ENCODE results near the gene NEK7.
"Not testable (repeated sequence)": the region's sequence is repeated elsewhere in the genome, so short reads cannot be mapped to it uniquely, and the experiment has no call there.

NEK7 gene

GRCh38 chr1:198304431-198304830 is 147.6 kb downstream of the NEK7 start:
- Histone ChIP-seq H3K9ac (ENCODE audit: low read depth, low read length, poor library complexity) (no peak overlapping the region), H3K4me1 (ENCODE audit: control insufficient read depth in 2 of 2, insufficient read depth in 1 of 2, low read depth in 1 of 2, low read length in 2 of 2) (peaks cover 0 to 5% of the 10 kb centered on the region in 2 donors), H2AFZ (ENCODE audit: low read length) (no peak overlapping the region), H2BK12ac (ENCODE audit: low read length) (no peak overlapping the region), H4K8ac (ENCODE audit: low read depth, low read length) (no peak overlapping the region), H4K91ac (ENCODE audit: low read depth, low read length, poor library complexity) (no peak overlapping the region), H3K79me1 (ENCODE audit: low read depth, low read length) (no peaks in the 10 kb centered on the region), H3K14ac (ENCODE audit: low read length) (no peak overlapping the region), H3K27me3 (ENCODE audit: control insufficient read depth in 3 of 3, insufficient read depth in 3 of 3, low read depth in 1 of 3, low read length in 3 of 3) (no peaks in the 10 kb centered on the region), H3K18ac (ENCODE audit: low read length) (no peak overlapping the region), H3K36me3 (replicated peaks in 1 of 2; ENCODE audit: control insufficient read depth in 2 of 2, insufficient read depth in 2 of 2, low read length in 2 of 2) (no peaks in the 10 kb centered on the region), H3K4ac (ENCODE audit: low read length) (no peak overlapping the region), H2BK15ac (ENCODE audit: low read length) (no peak overlapping the region), H3K9me3 (replicated peaks in 1 of 2; ENCODE audit: control insufficient read depth in 2 of 2, insufficient read depth in 1 of 2, low read depth in 1 of 2, low read length in 2 of 2) (no peaks in the 10 kb centered on the region), H3K4me3 (ENCODE audit: low read length in 2 of 2) (no peak overlapping the region), H2BK120ac (ENCODE audit: low read depth, low read length) (no peak overlapping the region), H3K4me2 (ENCODE audit: insufficient read depth, low read length, poor library complexity, severe bottlenecking) (no peak overlapping the region), H2AK5ac (ENCODE audit: low read depth, low read length) (no peak overlapping the region), H2BK5ac (ENCODE audit: low read length) (no peak overlapping the region), H3K27ac (replicated peaks; ENCODE audit: low read length) (no peak overlapping the region), H3K23ac (ENCODE audit: low read depth, low read length, poor library complexity) (no peak overlapping the region)
- no CpG with 5 or more reads among the region's 3 CpGs for WGBS, 2 donors (ENCODE audit: extremely low coverage in 2 of 2, insufficient read length in 2 of 2, insufficient replicate concordance in 1 of 2)
- no peak for DNase-seq (ENCODE audit: low spot score)

DNA sequence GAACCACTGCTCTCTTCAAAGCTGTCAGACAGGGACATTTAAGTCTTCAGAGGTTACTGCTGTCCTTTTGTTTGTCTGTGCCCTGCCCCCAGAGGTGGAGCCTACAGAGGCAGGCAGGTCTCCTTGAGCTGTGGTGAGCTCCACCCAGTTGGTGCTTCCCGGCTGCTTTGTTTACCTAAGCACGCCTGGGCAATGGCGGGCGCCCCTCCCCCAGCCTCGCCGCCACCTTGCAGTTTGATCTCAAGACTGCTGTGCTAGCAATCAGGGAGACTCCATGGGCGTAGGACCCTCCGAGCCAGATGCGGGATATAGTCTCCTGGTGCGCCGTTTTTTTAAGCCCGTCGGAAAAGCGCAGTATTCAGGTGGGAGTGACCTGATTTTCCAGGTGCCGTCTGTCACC is 158.0 kb downstream of the NEK7 start:
- DNase-seq (ENCODE audit: low spot score), result not testable (repeated sequence)

GRCh38 chr1:198315331-198315730 is 158.5 kb downstream of the NEK7 start:
- not testable (repeated sequence) for H4K91ac ChIP-seq (ENCODE audit: low read depth, low read length, poor library complexity); H2BK120ac ChIP-seq (ENCODE audit: low read depth, low read length); H3K27me3 ChIP-seq (ENCODE audit: control insufficient read depth in 3 of 3, insufficient read depth in 3 of 3, low read depth in 1 of 3, low read length in 3 of 3); H2AFZ ChIP-seq (ENCODE audit: low read length); H2AK5ac ChIP-seq (ENCODE audit: low read depth, low read length); H2BK5ac ChIP-seq (ENCODE audit: low read length); DNase-seq (ENCODE audit: low spot score); H3K27ac ChIP-seq (replicated peaks; ENCODE audit: low read length); H3K79me1 ChIP-seq (ENCODE audit: low read depth, low read length); H3K9ac ChIP-seq (ENCODE audit: low read depth, low read length, poor library complexity); H4K8ac ChIP-seq (ENCODE audit: low read depth, low read length); H2BK12ac ChIP-seq (ENCODE audit: low read length); H3K18ac ChIP-seq (ENCODE audit: low read length); H3K4ac ChIP-seq (ENCODE audit: low read length); H3K4me3 ChIP-seq (ENCODE audit: low read length in 2 of 2); H3K4me1 ChIP-seq (ENCODE audit: control insufficient read depth in 2 of 2, insufficient read depth in 1 of 2, low read depth in 1 of 2, low read length in 2 of 2); H3K9me3 ChIP-seq (replicated peaks in 1 of 2; ENCODE audit: control insufficient read depth in 2 of 2, insufficient read depth in 1 of 2, low read depth in 1 of 2, low read length in 2 of 2); H2BK15ac ChIP-seq (ENCODE audit: low read length); H3K36me3 ChIP-seq (replicated peaks in 1 of 2; ENCODE audit: control insufficient read depth in 2 of 2, insufficient read depth in 2 of 2, low read length in 2 of 2); H3K4me2 ChIP-seq (ENCODE audit: insufficient read depth, low read length, poor library complexity, severe bottlenecking); H3K23ac ChIP-seq (ENCODE audit: low read depth, low read length, poor library complexity); H3K14ac ChIP-seq (ENCODE audit: low read length)
- no CpG with 5 or more reads among the region's 8 CpGs for WGBS, 2 donors (ENCODE audit: extremely low coverage in 2 of 2, insufficient read length in 2 of 2, insufficient replicate concordance in 1 of 2)

More for the DNA sequence above, 158.0 kb downstream of the NEK7 start:
- not testable (repeated sequence) for H3K9me3 ChIP-seq (replicated peaks in 1 of 2; ENCODE audit: control insufficient read depth in 2 of 2, insufficient read depth in 1 of 2, low read depth in 1 of 2, low read length in 2 of 2); H4K91ac ChIP-seq (ENCODE audit: low read depth, low read length, poor library complexity); H3K4me1 ChIP-seq (ENCODE audit: control insufficient read depth in 2 of 2, insufficient read depth in 1 of 2, low read depth in 1 of 2, low read length in 2 of 2); H2BK15ac ChIP-seq (ENCODE audit: low read length); H3K9ac ChIP-seq (ENCODE audit: low read depth, low read length, poor library complexity); H3K23ac ChIP-seq (ENCODE audit: low read depth, low read length, poor library complexity); H2BK12ac ChIP-seq (ENCODE audit: low read length); H3K36me3 ChIP-seq (replicated peaks in 1 of 2; ENCODE audit: control insufficient read depth in 2 of 2, insufficient read depth in 2 of 2, low read length in 2 of 2); H3K4me2 ChIP-seq (ENCODE audit: insufficient read depth, low read length, poor library complexity, severe bottlenecking); H3K27ac ChIP-seq (replicated peaks; ENCODE audit: low read length); H3K27me3 ChIP-seq (ENCODE audit: control insufficient read depth in 3 of 3, insufficient read depth in 3 of 3, low read depth in 1 of 3, low read length in 3 of 3); H3K18ac ChIP-seq (ENCODE audit: low read length); H2BK5ac ChIP-seq (ENCODE audit: low read length); H2BK120ac ChIP-seq (ENCODE audit: low read depth, low read length); H3K4me3 ChIP-seq (ENCODE audit: low read length in 2 of 2); H2AFZ ChIP-seq (ENCODE audit: low read length); H3K4ac ChIP-seq (ENCODE audit: low read length); H3K14ac ChIP-seq (ENCODE audit: low read length); H4K8ac ChIP-seq (ENCODE audit: low read depth, low read length); H3K79me1 ChIP-seq (ENCODE audit: low read depth, low read length); H2AK5ac ChIP-seq (ENCODE audit: low read depth, low read length)
- no CpG with 5 or more reads among the region's 15 CpGs for WGBS, 2 donors (ENCODE audit: extremely low coverage in 2 of 2, insufficient read length in 2 of 2, insufficient replicate concordance in 1 of 2)

GRCh38 chr1:198316546-198317100 is 159.8 kb downstream of the NEK7 start:
- Histone ChIP-seq H2BK12ac (ENCODE audit: low read length) (no peak overlapping the region), H2BK120ac (ENCODE audit: low read depth, low read length) (no peak overlapping the region), H3K4me1 (ENCODE audit: control insufficient read depth in 2 of 2, insufficient read depth in 1 of 2, low read depth in 1 of 2, low read length in 2 of 2) (peaks cover 0 to 2% of the 10 kb centered on the region in 2 donors)

More at GRCh38 chr1:198316546-198317100, 159.8 kb downstream of the NEK7 start:
- no CpG with 5 or more reads among the region's 4 CpGs for WGBS, 2 donors (ENCODE audit: extremely low coverage in 2 of 2, insufficient read length in 2 of 2, insufficient replicate concordance in 1 of 2)
- H2BK5ac ChIP-seq (ENCODE audit: low read length), result no peak overlapping the region
- no peak overlapping the region for H3K4me2 ChIP-seq (ENCODE audit: insufficient read depth, low read length, poor library complexity, severe bottlenecking)
- DNase-seq (ENCODE audit: low spot score), result no peak
- H3K4ac ChIP-seq (ENCODE audit: low read length), result no peak overlapping the region
- no peak overlapping the region for H2AK5ac ChIP-seq (ENCODE audit: low read depth, low read length)
- H3K27me3 ChIP-seq (ENCODE audit: control insufficient read depth in 3 of 3, insufficient read depth in 3 of 3, low read depth in 1 of 3, low read length in 3 of 3), result no peaks in the 10 kb centered on the region
- no peak overlapping the region for H3K9ac ChIP-seq (ENCODE audit: low read depth, low read length, poor library complexity)
- no peak overlapping the region for H4K91ac ChIP-seq (ENCODE audit: low read depth, low read length, poor library complexity)
- H3K79me1 ChIP-seq (ENCODE audit: low read depth, low read length), result no peaks in the 10 kb centered on the region
- H3K9me3 ChIP-seq (replicated peaks in 1 of 2; ENCODE audit: control insufficient read depth in 2 of 2, insufficient read depth in 1 of 2, low read depth in 1 of 2, low read length in 2 of 2), result no peaks in the 10 kb centered on the region
- no peak overlapping the region for H3K14ac ChIP-seq (ENCODE audit: low read length)
- H3K36me3 ChIP-seq (replicated peaks in 1 of 2; ENCODE audit: control insufficient read depth in 2 of 2, insufficient read depth in 2 of 2, low read length in 2 of 2), result peaks cover 0 to 5% of the 10 kb centered on the region in 2 donors
- no peak overlapping the region for H3K23ac ChIP-seq (ENCODE audit: low read depth, low read length, poor library complexity)
- no peak overlapping the region for H4K8ac ChIP-seq (ENCODE audit: low read depth, low read length)
- no peak overlapping the region for H3K4me3 ChIP-seq (ENCODE audit: low read length in 2 of 2)
- no peak overlapping the region for H3K18ac ChIP-seq (ENCODE audit: low read length)
- H2AFZ ChIP-seq (ENCODE audit: low read length), result no peak overlapping the region
- H3K27ac ChIP-seq (replicated peaks; ENCODE audit: low read length), result no peak overlapping the region
- H2BK15ac ChIP-seq (ENCODE audit: low read length), result no peak overlapping the region
